HEK293 (cell line): ENCODE results near the gene MARCO.

Source experiments
- CTCF ChIA-PET: fragments of 350-600 bp; formaldehyde crosslinking; extraction: SDS; loops from one replicate; lab custom pipeline; 2021; ENCODE audit warnings: antibody characterized with exemption; lab: Yijun Ruan, JAX
- POLR2A ChIA-PET: fragments of 300-600 bp; formaldehyde crosslinking; extraction: SDS; loops from one replicate; lab custom pipeline; 2020; ENCODE audit warnings: antibody characterized with exemption, inconsistent platforms; lab: Yijun Ruan, JAX
- H3K27ac ChIP-seq: fragments of 200-500 bp; sonication (Bioruptor generic); 2 replicates; pipeline ENCODE4 v1.5.1; 2014; ENCODE audit warnings: low read depth, low read length, control low read depth, inconsistent platforms; ENCODE audit errors: extremely low read depth
- H3K36me3 ChIP-seq, 2 experiments: fragments of 200-500 bp in 1 of 2; sonication (Bioruptor generic) in 1 of 2; 1 replicate in 1 of 2; 2 replicates in 1 of 2; pipeline ENCODE4 v1.5.1; 2014 to 2017; ENCODE audit warnings: inconsistent platforms in 2 of 2, low read length in 2 of 2; ENCODE audit not compliant: control insufficient read depth in 2 of 2, insufficient read depth in 1 of 2
- H3K4me1 ChIP-seq: fragments of 200-500 bp; sonication (Bioruptor generic); 2 replicates; pipeline ENCODE4 v1.5.1; 2014; ENCODE audit warnings: mild to moderate bottlenecking, low read length, inconsistent platforms; ENCODE audit not compliant: control insufficient read depth, insufficient read depth
- H3K4me3 ChIP-seq: 2 replicates; pipeline ENCODE4 v1.5.1; 2011; ENCODE audit warnings: low read depth, mild to moderate bottlenecking, control low read depth, low read length, moderate library complexity
- H3K9me3 ChIP-seq: fragments of 200-500 bp; sonication (Bioruptor generic); 2 replicates; pipeline ENCODE4 v1.5.1; 2014; ENCODE audit warnings: low read depth, low read length, inconsistent platforms; ENCODE audit not compliant: control insufficient read depth, insufficient read depth
- PRDM1 ChIP-seq: fragments of 450-650 bp; formaldehyde crosslinking; IDR thresholded peaks from 2 replicates; pipeline ENCODE4; 2016; ENCODE audit warnings: missing biosample characterization, missing genetic modification characterization
- REPIN1 ChIP-seq: fragments of 450-650 bp; formaldehyde crosslinking; IDR thresholded peaks from 2 replicates; pipeline ENCODE4 v1.5.1; 2017; ENCODE audit warnings: missing biosample characterization, missing genetic modification characterization, low read depth
- ZBTB20 ChIP-seq: fragments of 450-650 bp; formaldehyde crosslinking; IDR thresholded peaks from 2 replicates; pipeline ENCODE4 v1.5.1; 2016; ENCODE audit warnings: missing biosample characterization, missing genetic modification characterization
- ZBTB48 ChIP-seq: fragments of 450-650 bp; formaldehyde crosslinking; IDR thresholded peaks from 2 replicates; pipeline ENCODE4 v1.5.1; 2016; ENCODE audit warnings: missing biosample characterization, missing genetic modification characterization
- ZNF112 ChIP-seq: fragments of 450-650 bp; formaldehyde crosslinking; IDR thresholded peaks from 2 replicates; pipeline ENCODE4 v1.5.0; 2017; ENCODE audit warnings: missing biosample characterization, missing genetic modification characterization
- ZNF133 ChIP-seq: fragments of 450-650 bp; formaldehyde crosslinking; IDR thresholded peaks from 2 replicates; pipeline ENCODE4 v1.5.1; 2016; ENCODE audit warnings: missing biosample characterization, missing genetic modification characterization
- ZNF2 ChIP-seq: fragments of 450-650 bp; formaldehyde crosslinking; IDR thresholded peaks from 2 replicates; pipeline ENCODE4 v1.5.1; 2016; ENCODE audit warnings: missing biosample characterization, missing genetic modification characterization
- ZNF426 ChIP-seq: fragments of 450-650 bp; formaldehyde crosslinking; IDR thresholded peaks from 2 replicates; pipeline ENCODE4 v1.5.1; 2017; ENCODE audit warnings: missing biosample characterization, missing genetic modification characterization, mild to moderate bottlenecking, inconsistent platforms, moderate library complexity
- ZNF530 ChIP-seq: fragments of 450-650 bp; formaldehyde crosslinking; IDR thresholded peaks from 2 replicates; pipeline ENCODE4 v1.5.1; 2016; ENCODE audit warnings: low read depth, missing biosample characterization, missing genetic modification characterization
- ZNF571 ChIP-seq: fragments of 450-650 bp; formaldehyde crosslinking; IDR thresholded peaks from 2 replicates; pipeline ENCODE4 v1.5.0; 2017; ENCODE audit warnings: missing biosample characterization, missing genetic modification characterization
- ZNF654 ChIP-seq: fragments of 450-650 bp; formaldehyde crosslinking; IDR thresholded peaks from 2 replicates; pipeline ENCODE4 v1.5.1; 2016; ENCODE audit warnings: low read depth, missing biosample characterization, missing genetic modification characterization
- ZNF664 ChIP-seq: fragments of 450-650 bp; formaldehyde crosslinking; IDR thresholded peaks from 2 replicates; pipeline ENCODE4 v1.5.1; 2016; ENCODE audit warnings: missing biosample characterization, missing genetic modification characterization
- ZNF707 ChIP-seq: fragments of 450-650 bp; formaldehyde crosslinking; IDR thresholded peaks from 2 replicates; pipeline ENCODE4 v1.5.1; 2016; ENCODE audit warnings: missing biosample characterization, missing genetic modification characterization
- ZNF768 ChIP-seq: fragments of 450-650 bp; formaldehyde crosslinking; IDR thresholded peaks from 2 replicates; pipeline ENCODE4 v1.5.1; 2018; ENCODE audit warnings: missing biosample characterization, mild to moderate bottlenecking, missing genetic modification characterization
- ZNF776 ChIP-seq: fragments of 450-650 bp; formaldehyde crosslinking; IDR thresholded peaks from 2 replicates; pipeline ENCODE4 v1.5.0; 2017; ENCODE audit warnings: missing biosample characterization, missing genetic modification characterization, borderline replicate concordance
- ZNF777 ChIP-seq: fragments of 450-650 bp; formaldehyde crosslinking; IDR thresholded peaks from 2 replicates; pipeline ENCODE4 v1.5.1; 2017; ENCODE audit warnings: missing biosample characterization, missing genetic modification characterization, borderline replicate concordance
- ZSCAN30 ChIP-seq: fragments of 450-650 bp; IDR thresholded peaks from 2 replicates; pipeline ENCODE4 v1.5.1; 2018; ENCODE audit warnings: missing biosample characterization, mild to moderate bottlenecking, missing genetic modification characterization, moderate library complexity
- TF ChIP-seq, protein P1 (sequence below): fragments of 450-650 bp; formaldehyde crosslinking; optimal IDR thresholded peaks from 2 replicates; pipeline ENCODE3; 2016; ENCODE audit warnings: missing biosample characterization, mild to moderate bottlenecking, missing genetic modification characterization
- TF ChIP-seq, protein P2 (sequence below): fragments of 450-650 bp; formaldehyde crosslinking; IDR thresholded peaks from 2 replicates; pipeline ENCODE4 v1.5.1; 2016; ENCODE audit warnings: missing biosample characterization, missing genetic modification characterization
- TF ChIP-seq, protein P3 (sequence below): fragments of 450-650 bp; formaldehyde crosslinking; IDR thresholded peaks from 2 replicates; pipeline ENCODE4 v1.5.0; 2017; ENCODE audit warnings: missing biosample characterization, missing genetic modification characterization, borderline replicate concordance

Gene MARCO

DNA sequence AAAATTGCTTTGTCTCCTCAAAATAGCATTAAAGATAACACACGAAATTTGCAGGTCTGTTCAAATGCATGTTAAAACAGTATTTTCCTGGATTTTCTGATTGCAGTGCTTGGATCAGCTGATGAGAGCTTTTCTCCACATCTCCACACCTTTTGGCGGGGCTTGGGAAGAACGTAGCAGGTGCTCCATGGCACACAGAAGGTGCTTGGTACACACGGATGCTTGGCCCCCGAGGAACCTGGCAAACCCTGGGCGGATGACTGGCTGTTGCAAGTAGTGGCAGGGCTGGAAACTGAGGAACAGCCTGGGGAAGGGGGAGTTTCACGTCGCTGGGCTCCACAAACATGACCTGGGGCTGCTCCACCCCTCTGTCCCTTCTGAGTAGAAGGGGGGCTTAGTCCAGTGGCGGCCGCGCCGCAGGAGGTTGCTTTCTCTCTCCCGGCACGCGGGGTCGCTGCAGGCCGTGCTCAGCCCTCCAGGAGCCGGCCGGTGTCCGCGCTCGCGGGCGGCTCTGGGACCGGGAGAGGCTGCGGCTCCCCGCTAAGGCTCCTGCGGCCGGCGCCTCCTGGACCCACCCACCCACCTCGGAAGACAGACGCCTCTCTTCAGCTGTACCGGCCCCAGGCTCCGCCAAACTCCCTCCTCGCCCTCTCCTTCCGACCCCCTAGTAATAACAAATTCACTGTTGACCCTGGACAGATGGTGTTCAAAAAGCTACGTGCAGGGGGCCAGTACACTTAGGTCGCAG lies 69.3 kb downstream of the MARCO start (continued):
- no peak for TF ChIP-seq ZNF776
- TF ChIP-seq ZNF707 (tag by site-specific recombination): no peak
- TF ChIP-seq, protein P1, sequence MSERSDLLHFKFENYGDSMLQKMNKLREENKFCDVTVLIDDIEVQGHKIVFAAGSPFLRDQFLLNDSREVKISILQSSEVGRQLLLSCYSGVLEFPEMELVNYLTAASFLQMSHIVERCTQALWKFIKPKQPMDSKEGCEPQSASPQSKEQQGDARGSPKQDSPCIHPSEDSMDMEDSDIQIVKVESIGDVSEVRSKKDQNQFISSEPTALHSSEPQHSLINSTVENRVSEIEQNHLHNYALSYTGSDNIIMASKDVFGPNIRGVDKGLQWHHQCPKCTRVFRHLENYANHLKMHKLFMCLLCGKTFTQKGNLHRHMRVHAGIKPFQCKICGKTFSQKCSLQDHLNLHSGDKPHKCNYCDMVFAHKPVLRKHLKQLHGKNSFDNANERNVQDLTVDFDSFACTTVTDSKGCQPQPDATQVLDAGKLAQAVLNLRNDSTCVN (tag by site-specific recombination): peak; percentile 19
- no peak for TF ChIP-seq ZSCAN30 (tag by site-specific recombination)
- no peak for TF ChIP-seq PRDM1 (tag by site-specific recombination)
- no peak for TF ChIP-seq ZNF426 (tag by site-specific recombination)
- TF ChIP-seq ZNF654 (tag by site-specific recombination): peak; percentile 44
- no peak for TF ChIP-seq REPIN1 (tag by site-specific recombination)
- no peak for TF ChIP-seq ZNF571 (tag by site-specific recombination)

DNA sequence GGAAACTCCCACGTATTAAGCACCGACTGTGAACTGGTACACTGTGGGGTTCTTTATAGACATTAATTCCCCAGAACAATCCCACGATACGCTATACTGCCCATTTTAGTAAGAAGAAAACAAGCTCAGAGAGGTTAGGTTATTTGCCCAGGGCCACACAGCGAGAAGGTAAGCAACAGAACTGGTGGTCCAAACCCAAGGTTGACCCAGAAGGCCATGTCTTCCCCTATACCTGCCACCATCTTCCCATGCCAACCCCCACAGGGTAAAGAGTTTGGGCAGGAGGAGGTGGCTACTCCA lies 69.9 kb downstream of the MARCO start:
- no peak for TF ChIP-seq ZNF2 (tag by site-specific recombination)
- TF ChIP-seq ZNF768 (tag by site-specific recombination): peak; percentile 73; the same call in 1 of the 2 replicates
- TF ChIP-seq, all 188 proteins: peak for 1
- no peaks in the 10 kb centered on the region for H3K36me3 ChIP-seq
- no peaks in the 10 kb centered on the region for H3K4me1 ChIP-seq
- H3K9me3 ChIP-seq: no peaks in the 10 kb centered on the region
- H3K4me3 ChIP-seq: no peak overlapping the region
- no peak overlapping the region for H3K27ac ChIP-seq
- CTCF ChIA-PET: interaction anchor here (0.6 to 3.2 kb wide), 14 partner anchors 17 to 308 kb away, joined by 3 to 25 read pairs (median 4); no protein-coding TSS in a partner anchor
- POLR2A ChIA-PET: interaction anchor here (0.6 to 0.7 kb wide), 2 partner anchors 196 to 1456 kb away, joined by 4 to 6 read pairs; no protein-coding TSS in a partner anchor

GRCh38 chr2:119012345-119013301 lies 70.6 kb downstream of the MARCO start:
- Histone ChIP-seq H3K27ac (no peak overlapping the region), H3K4me3 (no peak overlapping the region), H3K4me1 (no peaks in the 10 kb centered on the region), H3K36me3 (no peaks in the 10 kb centered on the region), H3K9me3 (no peaks in the 10 kb centered on the region)
- TF ChIP-seq, protein P2, sequence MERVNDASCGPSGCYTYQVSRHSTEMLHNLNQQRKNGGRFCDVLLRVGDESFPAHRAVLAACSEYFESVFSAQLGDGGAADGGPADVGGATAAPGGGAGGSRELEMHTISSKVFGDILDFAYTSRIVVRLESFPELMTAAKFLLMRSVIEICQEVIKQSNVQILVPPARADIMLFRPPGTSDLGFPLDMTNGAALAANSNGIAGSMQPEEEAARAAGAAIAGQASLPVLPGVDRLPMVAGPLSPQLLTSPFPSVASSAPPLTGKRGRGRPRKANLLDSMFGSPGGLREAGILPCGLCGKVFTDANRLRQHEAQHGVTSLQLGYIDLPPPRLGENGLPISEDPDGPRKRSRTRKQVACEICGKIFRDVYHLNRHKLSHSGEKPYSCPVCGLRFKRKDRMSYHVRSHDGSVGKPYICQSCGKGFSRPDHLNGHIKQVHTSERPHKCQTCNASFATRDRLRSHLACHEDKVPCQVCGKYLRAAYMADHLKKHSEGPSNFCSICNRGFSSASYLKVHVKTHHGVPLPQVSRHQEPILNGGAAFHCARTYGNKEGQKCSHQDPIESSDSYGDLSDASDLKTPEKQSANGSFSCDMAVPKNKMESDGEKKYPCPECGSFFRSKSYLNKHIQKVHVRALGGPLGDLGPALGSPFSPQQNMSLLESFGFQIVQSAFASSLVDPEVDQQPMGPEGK (tag by site-specific recombination): no peak
- TF ChIP-seq ZNF112 (tag by site-specific recombination) (no peak), ZNF664 (tag by site-specific recombination) (no peak), ZBTB48 (no peak), ZBTB20 (no peak), ZNF530 (tag by site-specific recombination) (no peak), ZNF133 (tag by site-specific recombination) (no peak), ZNF777 (tag by site-specific recombination) (no peak)
- TF ChIP-seq, protein P3, sequence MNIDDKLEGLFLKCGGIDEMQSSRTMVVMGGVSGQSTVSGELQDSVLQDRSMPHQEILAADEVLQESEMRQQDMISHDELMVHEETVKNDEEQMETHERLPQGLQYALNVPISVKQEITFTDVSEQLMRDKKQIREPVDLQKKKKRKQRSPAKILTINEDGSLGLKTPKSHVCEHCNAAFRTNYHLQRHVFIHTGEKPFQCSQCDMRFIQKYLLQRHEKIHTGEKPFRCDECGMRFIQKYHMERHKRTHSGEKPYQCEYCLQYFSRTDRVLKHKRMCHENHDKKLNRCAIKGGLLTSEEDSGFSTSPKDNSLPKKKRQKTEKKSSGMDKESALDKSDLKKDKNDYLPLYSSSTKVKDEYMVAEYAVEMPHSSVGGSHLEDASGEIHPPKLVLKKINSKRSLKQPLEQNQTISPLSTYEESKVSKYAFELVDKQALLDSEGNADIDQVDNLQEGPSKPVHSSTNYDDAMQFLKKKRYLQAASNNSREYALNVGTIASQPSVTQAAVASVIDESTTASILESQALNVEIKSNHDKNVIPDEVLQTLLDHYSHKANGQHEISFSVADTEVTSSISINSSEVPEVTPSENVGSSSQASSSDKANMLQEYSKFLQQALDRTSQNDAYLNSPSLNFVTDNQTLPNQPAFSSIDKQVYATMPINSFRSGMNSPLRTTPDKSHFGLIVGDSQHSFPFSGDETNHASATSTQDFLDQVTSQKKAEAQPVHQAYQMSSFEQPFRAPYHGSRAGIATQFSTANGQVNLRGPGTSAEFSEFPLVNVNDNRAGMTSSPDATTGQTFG (tag by site-specific recombination): no peak
- POLR2A ChIA-PET: no interaction called here
- CTCF ChIA-PET: interaction anchor here (0.6 to 3.2 kb wide), 13 partner anchors 16 to 296 kb away, joined by 3 to 25 read pairs (median 4); no protein-coding TSS in a partner anchor
